Large intestine (tissue), 3 donors: ENCODE results near the gene CLEC1A. TPM values are rescaled to one million over a fixed set of nuclear protein-coding genes. Genes with fewer than 3 reads are reported as not detected.

Experiments used
- DNase-seq, 2 donors: peaks; one replicate each; pipeline versions ENCODE4 v3.0.0 to v3.0.0-alpha.2; 2013
- H3K27ac ChIP-seq: one replicate; pipeline ENCODE4 v1.5.1; 2013; ENCODE audit warnings: low read length
- H3K27me3 ChIP-seq: 2 replicates; pipeline ENCODE4 v1.6.1; 2013; ENCODE audit warnings: low read length; ENCODE audit not compliant: control insufficient read depth, insufficient read depth
- H3K36me3 ChIP-seq: 2 replicates; pipeline ENCODE4 v1.6.1; 2013; ENCODE audit warnings: low read length; ENCODE audit not compliant: control insufficient read depth, insufficient read depth
- H3K4me1 ChIP-seq: one replicate; pipeline ENCODE4 v1.6.1; 2013; ENCODE audit warnings: low read length; ENCODE audit not compliant: control insufficient read depth, insufficient read depth
- H3K4me3 ChIP-seq: one replicate; pipeline ENCODE4 v1.5.1; 2013; ENCODE audit warnings: low read length
- H3K9me3 ChIP-seq: one replicate; pipeline ENCODE4 v1.6.1; 2013; ENCODE audit warnings: mild to moderate bottlenecking, low read depth, low read length, moderate library complexity; ENCODE audit not compliant: control insufficient read depth
- WGBS: methylation state at CpG from one replicate; pipeline ENCODE4 v1.1.5; 2013; ENCODE audit warnings: low lambda C conversion rate; ENCODE audit not compliant: insufficient coverage; 5-methylcytosine and 5-hydroxymethylcytosine counted together
- polyA plus RNA-seq: library from polyadenylated mRNA; unstranded; fragments of 120-200 nt; gene quantifications from one replicate; pipeline ENCODE4 v1.2.1, GENCODE V29; 2013

Gene CLEC1A
- polyA plus RNA-seq, 1 donor, result 2.5 TPM

DNA sequence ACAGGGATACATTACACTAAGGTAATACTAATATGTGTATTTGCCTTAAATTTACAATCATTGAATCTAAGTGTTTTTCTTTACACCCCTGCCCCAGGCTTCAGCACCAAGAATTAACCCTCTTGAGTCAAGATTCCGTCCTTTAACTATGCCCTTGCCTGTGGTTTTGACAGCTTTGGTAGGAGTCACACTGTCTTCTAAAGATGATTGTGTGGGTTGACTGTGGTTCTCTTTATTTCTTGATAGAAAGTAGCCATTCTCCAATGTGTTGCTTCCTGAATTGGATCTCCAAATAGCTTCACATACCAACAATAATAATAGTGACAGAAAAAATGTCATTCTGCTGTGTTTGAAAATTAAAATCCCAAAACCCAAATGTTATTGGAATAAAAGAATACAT is 27.6 kb upstream of the CLEC1A start:
- H3K36me3 ChIP-seq, result no peaks in the 10 kb centered on the region
- no peaks in the 10 kb centered on the region for H3K9me3 ChIP-seq
- DNase-seq, result no peak
- H3K4me1 ChIP-seq, result no peaks in the 10 kb centered on the region
- WGBS, result no CpG with 5 or more reads among the region's 1 CpG
- H3K27ac ChIP-seq, result no peak overlapping the region
- no peaks in the 10 kb centered on the region for H3K27me3 ChIP-seq
- no peak overlapping the region for H3K4me3 ChIP-seq

GRCh38 chr12:10122689-10123088 is 23.9 kb upstream of the CLEC1A start:
- no peaks in the 10 kb centered on the region for H3K4me1 ChIP-seq
- no peaks in the 10 kb centered on the region for H3K9me3 ChIP-seq
- no peaks in the 10 kb centered on the region for H3K27me3 ChIP-seq
- H3K36me3 ChIP-seq, result no peaks in the 10 kb centered on the region
- peak in 1 of 2 donors; percentile 43 for DNase-seq
- H3K27ac ChIP-seq, result no peak overlapping the region
- WGBS, result 10% methylated on average over 2 of the region's 4 CpGs
- no peak overlapping the region for H3K4me3 ChIP-seq

GRCh38 chr12:10121278-10121677 is 22.5 kb upstream of the CLEC1A start:
- DNase-seq, result no peak
- no peaks in the 10 kb centered on the region for H3K4me1 ChIP-seq
- H3K36me3 ChIP-seq, result no peaks in the 10 kb centered on the region
- WGBS, result 93% methylated on average over 7 of the region's 7 CpGs
- H3K27ac ChIP-seq, result no peak overlapping the region
- no peaks in the 10 kb centered on the region for H3K9me3 ChIP-seq
- no peaks in the 10 kb centered on the region for H3K27me3 ChIP-seq
- no peak overlapping the region for H3K4me3 ChIP-seq

- WGBS, result 100% methylated on average over 1 of the region's 3 CpGs
- H3K27ac ChIP-seq, result no peak overlapping the region
- no peaks in the 10 kb centered on the region for H3K27me3 ChIP-seq
- H3K9me3 ChIP-seq, result no peaks in the 10 kb centered on the region
- H3K4me3 ChIP-seq, result no peak overlapping the region
- DNase-seq, result no peak
- H3K4me1 ChIP-seq, result no peaks in the 10 kb centered on the region
- no peaks in the 10 kb centered on the region for H3K36me3 ChIP-seq
These were observed 20.3 kb upstream of the CLEC1A start for GRCh38 chr12:10119066-10119465.

DNA sequence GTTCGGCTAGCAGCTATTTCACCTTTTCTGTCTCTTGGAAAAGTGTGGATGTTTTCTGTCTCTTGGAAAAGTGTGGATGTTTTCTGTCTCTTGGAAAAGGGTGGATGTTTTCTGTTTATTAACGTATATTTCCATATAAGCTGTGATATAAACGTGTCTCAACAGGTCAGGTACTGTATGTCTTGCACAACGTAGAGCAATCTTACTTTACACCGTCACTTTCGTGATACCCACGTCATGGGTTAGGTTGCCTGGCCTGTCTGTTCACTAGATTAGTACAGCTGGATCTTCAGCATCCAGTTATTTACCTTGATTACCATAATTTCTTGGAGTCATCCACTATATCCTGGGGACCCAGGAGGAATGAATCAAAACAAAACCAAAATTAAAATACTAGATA is 17.1 kb upstream of the CLEC1A start:
- WGBS, result 100% methylated on average over 2 of the region's 7 CpGs
- peaks cover 6% of the 10 kb centered on the region for H3K9me3 ChIP-seq
- no peak for DNase-seq
- no peaks in the 10 kb centered on the region for H3K27me3 ChIP-seq
- H3K27ac ChIP-seq, result no peak overlapping the region
- no peaks in the 10 kb centered on the region for H3K36me3 ChIP-seq
- H3K4me3 ChIP-seq, result no peak overlapping the region
- H3K4me1 ChIP-seq, result no peaks in the 10 kb centered on the region

DNA sequence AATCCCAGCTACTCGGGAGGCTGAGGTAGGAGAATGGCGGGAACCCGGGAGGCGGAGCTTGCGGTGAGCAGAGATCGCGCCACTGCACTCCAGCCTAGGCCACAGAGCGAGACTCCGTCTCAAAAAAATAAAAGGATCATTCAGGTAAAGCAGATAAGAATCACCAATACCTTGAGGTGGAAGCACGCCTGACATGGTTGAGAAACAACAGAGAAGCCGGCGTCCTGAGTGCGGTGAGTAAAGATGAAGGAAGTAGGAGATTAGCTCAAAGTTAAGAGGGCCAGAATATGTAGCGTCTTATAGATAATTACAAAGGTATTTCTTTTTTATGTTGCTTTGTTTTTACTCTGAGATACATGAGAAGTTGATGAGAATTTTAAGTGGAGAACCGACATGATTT is 16.5 kb upstream of the CLEC1A start:
- Histone ChIP-seq H3K27ac (no peak overlapping the region), H3K27me3 (no peaks in the 10 kb centered on the region), H3K36me3 (no peaks in the 10 kb centered on the region), H3K4me3 (no peak overlapping the region), H3K4me1 (no peaks in the 10 kb centered on the region), H3K9me3 (peaks cover 6% of the 10 kb centered on the region)
- no peak for DNase-seq
- 95% methylated on average over 4 of the region's 15 CpGs for WGBS

DNA sequence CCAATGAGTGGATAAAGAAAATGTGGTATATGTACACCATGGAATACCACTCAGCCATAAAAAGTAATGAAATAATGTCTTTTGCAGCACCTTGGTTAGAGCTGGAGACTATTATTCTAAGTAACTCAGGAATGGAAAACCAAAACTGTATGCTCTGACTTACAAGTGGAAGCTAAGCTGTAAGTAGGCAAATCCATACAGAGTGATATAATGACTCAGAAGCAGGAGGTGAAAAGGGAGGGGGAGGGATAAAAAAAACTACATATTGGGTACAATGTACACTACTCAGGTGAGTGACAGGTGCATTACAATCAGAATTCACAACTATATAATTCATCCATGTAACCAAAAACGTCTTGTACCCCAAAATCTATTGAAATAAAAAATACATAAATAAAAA is 15.1 kb upstream of the CLEC1A start:
- Histone ChIP-seq H3K4me1 (no peaks in the 10 kb centered on the region), H3K27ac (no peak overlapping the region), H3K4me3 (no peak overlapping the region), H3K36me3 (no peaks in the 10 kb centered on the region), H3K9me3 (peaks cover 6% of the 10 kb centered on the region), H3K27me3 (no peaks in the 10 kb centered on the region)
- no peak for DNase-seq
- WGBS, result 40% methylated on average over 1 of the region's 1 CpG

DNA sequence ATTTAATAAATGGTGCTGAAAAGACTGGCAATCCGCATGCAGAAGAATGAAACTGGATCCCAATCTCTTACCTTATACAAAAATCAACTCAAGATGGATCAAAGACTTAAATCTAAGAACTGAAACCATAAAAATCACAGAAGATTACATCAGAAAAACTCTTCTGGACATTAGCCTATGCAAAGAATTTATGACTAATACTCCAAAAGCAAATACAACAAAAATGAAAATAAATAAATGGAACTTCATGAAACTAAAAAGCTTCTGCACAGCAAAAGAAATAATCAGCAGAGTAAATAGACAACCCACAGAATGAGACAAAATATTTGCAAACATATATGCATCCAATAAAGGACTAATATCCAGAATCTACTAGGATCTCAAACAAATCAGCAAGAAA is 14.3 kb upstream of the CLEC1A start:
- no peaks in the 10 kb centered on the region for H3K27me3 ChIP-seq
- H3K4me3 ChIP-seq, result no peak overlapping the region
- 100% methylated on average over 1 of the region's 1 CpG for WGBS
- no peaks in the 10 kb centered on the region for H3K4me1 ChIP-seq
- peaks cover 6% of the 10 kb centered on the region for H3K9me3 ChIP-seq
- H3K36me3 ChIP-seq, result no peaks in the 10 kb centered on the region
- H3K27ac ChIP-seq, result no peak overlapping the region
- no peak for DNase-seq

DNA sequence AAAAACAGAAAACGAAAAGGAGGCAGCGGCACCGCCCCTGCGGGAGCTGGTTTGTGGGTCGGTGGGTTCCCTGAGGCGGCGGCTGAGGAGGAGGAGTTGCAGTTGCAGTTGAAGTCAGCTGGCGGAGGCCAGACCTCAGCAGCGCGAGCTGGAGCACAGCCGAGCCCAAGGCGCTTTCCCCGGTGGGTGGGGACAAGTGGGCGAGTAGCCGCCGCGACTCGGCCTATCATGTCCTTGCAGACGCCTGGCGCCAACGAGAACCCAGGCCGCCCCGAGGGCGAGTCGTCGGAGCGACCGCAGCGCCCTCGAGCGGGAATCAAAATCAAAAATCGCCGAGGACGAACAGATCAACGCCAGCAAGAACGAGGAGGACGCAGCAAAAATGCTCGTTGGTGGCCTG is 12.7 kb upstream of the CLEC1A start:
- WGBS, result 96% methylated on average over 4 of the region's 38 CpGs
- no peak overlapping the region for H3K27ac ChIP-seq

GRCh38 chr12:10110256-10110844 is 11.6 kb upstream of the CLEC1A start:
- no peak for DNase-seq
- Histone ChIP-seq H3K4me1 (no peaks in the 10 kb centered on the region), H3K36me3 (no peaks in the 10 kb centered on the region), H3K4me3 (no peak overlapping the region), H3K9me3 (peaks cover 6% of the 10 kb centered on the region), H3K27ac (no peak overlapping the region), H3K27me3 (no peaks in the 10 kb centered on the region)
- WGBS, result no CpG with 5 or more reads among the region's 2 CpGs

More for the DNA sequence above, 12.7 kb upstream of the CLEC1A start:
- Histone ChIP-seq H3K36me3 (no peaks in the 10 kb centered on the region), H3K9me3 (peaks cover 6% of the 10 kb centered on the region), H3K4me1 (no peaks in the 10 kb centered on the region), H3K4me3 (no peak overlapping the region), H3K27me3 (no peaks in the 10 kb centered on the region)
- DNase-seq, result no peak

GRCh38 chr12:10102322-10102721 is 3.5 kb upstream of the CLEC1A start:
- no CpG with 5 or more reads among the region's 2 CpGs for WGBS
- Histone ChIP-seq H3K4me3 (no peak overlapping the region), H3K27me3 (no peaks in the 10 kb centered on the region), H3K9me3 (no peaks in the 10 kb centered on the region), H3K27ac (no peak overlapping the region), H3K36me3 (no peaks in the 10 kb centered on the region), H3K4me1 (no peaks in the 10 kb centered on the region)
- no peak for DNase-seq
